Chondrocyte (in vitro differentiated cells): ENCODE data around the gene DDR1. TPM values are rescaled to one million over a fixed set of nuclear protein-coding genes. Genes with fewer than 3 reads are reported as not detected.
"Not testable (repeated sequence)": the region's sequence is repeated elsewhere in the genome, so short reads cannot be mapped to it uniquely, and the experiment has no call there.

Experiments
- DNase-seq: peaks from one replicate; pipeline ENCODE4 v3.0.0; 2021; ENCODE audit warnings: mixed read lengths, low spot score
- H3K27ac Mint-ChIP-seq: one replicate; pipeline ENCODE4 v1.8.0; 2021; ENCODE audit warnings: mild to moderate bottlenecking, moderate library complexity, mixed read lengths; ENCODE audit not compliant: unreplicated experiment
- H3K27me3 Mint-ChIP-seq: 2 replicates; pipeline ENCODE4 v1.8.0; 2021; ENCODE audit warnings: low read depth, mixed read lengths
- H3K36me3 Mint-ChIP-seq: 2 replicates; pipeline ENCODE4 v1.8.0; 2021; ENCODE audit warnings: low read depth, mixed read lengths
- H3K4me1 Mint-ChIP-seq: 2 replicates; pipeline ENCODE4 v1.8.0; 2021; ENCODE audit warnings: low read depth, mild to moderate bottlenecking, mixed read lengths
- H3K4me3 Mint-ChIP-seq: one replicate; pipeline ENCODE4 v1.8.0; 2021; ENCODE audit warnings: mild to moderate bottlenecking, moderate library complexity, mixed read lengths; ENCODE audit not compliant: unreplicated experiment
- H3K9me3 Mint-ChIP-seq: 2 replicates; pipeline ENCODE4 v1.8.0; 2021; ENCODE audit warnings: low read depth, mixed read lengths
- CTCF ChIP-seq: fragments of 200-600 bp; sonication (generic); IDR thresholded peaks from 2 replicates; pipeline ENCODE4 v1.5.0; 2021; ENCODE audit warnings: antibody characterized with exemption, mild to moderate bottlenecking, moderate library complexity
- total RNA-seq: library from RNA; stranded (reverse); gene quantifications from 3 replicates; pipeline ENCODE4 v1.2.1, GENCODE V29; 2021

The DDR1 gene
- total RNA-seq, 1 donor from 2014 or later, result 112 TPM

- H3K9me3 Mint-ChIP-seq, result peaks cover 8% of the 10 kb centered on the region
- H3K27me3 Mint-ChIP-seq, result peaks cover 1% of the 10 kb centered on the region
- no peak for DNase-seq
- H3K27ac Mint-ChIP-seq, result no peak overlapping the region
- no peaks in the 10 kb centered on the region for H3K4me1 Mint-ChIP-seq
- no peak for TF ChIP-seq CTCF
- no peaks in the 10 kb centered on the region for H3K36me3 Mint-ChIP-seq
- H3K4me3 Mint-ChIP-seq, result no peak overlapping the region
Measured at GRCh38 chr6:30855429-30856075, 28.8 kb upstream of the DDR1 start.

DNA sequence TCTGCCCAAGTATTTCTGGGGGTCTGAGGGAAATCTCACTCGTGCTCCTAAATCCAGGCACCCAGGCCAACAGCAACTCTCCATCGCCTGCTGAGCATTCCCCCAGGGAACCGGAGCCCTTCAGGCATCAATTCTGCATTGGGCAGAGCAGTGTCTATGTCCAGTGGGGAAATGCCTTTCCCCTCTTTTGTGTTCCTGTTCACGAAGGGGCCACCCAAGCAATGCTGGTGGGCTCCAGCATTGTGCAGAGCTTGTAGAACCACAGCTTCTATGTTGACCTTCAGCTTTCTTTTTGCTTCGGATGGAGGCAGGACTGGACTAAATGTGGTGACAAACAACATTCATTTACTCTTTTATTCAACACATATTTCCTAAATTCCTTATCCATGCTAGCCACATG, 27.2 kb upstream of the DDR1 start:
- Mint-ChIP-seq H3K27ac (no peak overlapping the region), H3K4me3 (no peak overlapping the region), H3K36me3 (no peaks in the 10 kb centered on the region), H3K9me3 (peaks cover 6% of the 10 kb centered on the region), H3K27me3 (peaks cover 1% of the 10 kb centered on the region), H3K4me1 (no peaks in the 10 kb centered on the region)
- no peak for TF ChIP-seq CTCF
- no peak for DNase-seq

DNA sequence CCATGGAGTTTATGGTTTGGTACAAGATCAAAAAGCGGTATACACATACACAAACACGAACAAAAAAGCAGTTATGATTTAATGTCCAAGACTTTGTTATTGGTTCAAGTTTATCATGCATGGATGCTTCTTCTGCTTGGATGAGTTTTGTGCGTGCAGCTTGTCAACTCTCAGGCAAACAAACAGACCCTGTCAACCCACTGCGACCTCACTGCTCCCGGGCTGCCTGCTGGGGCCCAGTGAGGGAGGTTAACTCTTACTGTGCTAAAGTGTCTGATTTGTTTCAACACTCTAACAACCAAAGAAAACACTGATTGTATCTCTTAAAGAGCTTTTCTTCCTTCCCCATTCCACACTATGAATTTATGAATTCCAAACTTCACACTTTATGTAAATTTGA, 26.8 kb upstream of the DDR1 start:
- H3K4me1 Mint-ChIP-seq, result no peaks in the 10 kb centered on the region
- no peak overlapping the region for H3K27ac Mint-ChIP-seq
- H3K4me3 Mint-ChIP-seq, result no peak overlapping the region
- peaks cover 4% of the 10 kb centered on the region for H3K9me3 Mint-ChIP-seq
- H3K27me3 Mint-ChIP-seq, result peaks cover 1% of the 10 kb centered on the region
- TF ChIP-seq CTCF, result no peak
- H3K36me3 Mint-ChIP-seq, result no peaks in the 10 kb centered on the region
- DNase-seq, result no peak

- not testable (repeated sequence) for H3K4me3 Mint-ChIP-seq, H3K4me1 Mint-ChIP-seq, H3K36me3 Mint-ChIP-seq, H3K27me3 Mint-ChIP-seq, DNase-seq, H3K27ac Mint-ChIP-seq, H3K9me3 Mint-ChIP-seq
Measured at GRCh38 chr6:30859726-30860125, 24.6 kb upstream of the DDR1 start.

GRCh38 chr6:30861257-30862048, 22.9 kb upstream of the DDR1 start:
- H3K4me3 Mint-ChIP-seq, result no peak overlapping the region
- H3K27me3 Mint-ChIP-seq, result peaks cover 1% of the 10 kb centered on the region
- DNase-seq, result no peak
- no peaks in the 10 kb centered on the region for H3K4me1 Mint-ChIP-seq
- no peak overlapping the region for H3K27ac Mint-ChIP-seq
- no peak for TF ChIP-seq CTCF
- H3K36me3 Mint-ChIP-seq, result no peaks in the 10 kb centered on the region
- peaks cover 4% of the 10 kb centered on the region for H3K9me3 Mint-ChIP-seq
